Measurements from ENCODE around the gene HELB. TPM values are rescaled to one million over a fixed set of nuclear protein-coding genes. Genes with fewer than 3 reads are reported as not detected.
"Not testable (repeated sequence)": the region's sequence is repeated elsewhere in the genome, so short reads cannot be mapped to it uniquely, and the experiment has no call there.

Gene HELB
- total RNA-seq, 1 donor from 2014 or later: 9.0 TPM

DNA sequence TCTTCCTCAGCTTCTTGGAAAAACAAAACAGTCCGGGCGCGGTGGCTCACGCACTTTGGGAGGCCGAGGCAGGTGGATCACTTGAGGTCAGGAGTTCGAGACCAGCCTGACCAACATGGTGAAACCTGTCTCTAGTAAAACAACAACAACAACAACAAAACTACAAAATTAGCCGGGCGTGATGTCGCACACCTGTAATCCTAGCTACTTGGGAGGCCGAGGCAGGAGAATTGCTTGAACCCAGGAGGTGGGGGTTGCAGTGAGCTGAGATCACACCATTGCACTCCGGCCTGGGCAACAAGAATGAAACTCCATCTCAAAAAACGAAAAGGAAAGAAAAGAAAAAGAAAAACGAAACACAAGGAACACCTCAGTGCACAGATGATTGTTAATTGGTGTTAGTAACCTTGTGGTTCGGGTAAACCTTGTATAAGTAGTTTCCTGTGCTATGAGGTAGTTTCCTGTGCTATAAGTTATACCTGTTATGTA lies 1.1 kb downstream of the HELB start:
- not testable (repeated sequence) for DNase-seq

DNA sequence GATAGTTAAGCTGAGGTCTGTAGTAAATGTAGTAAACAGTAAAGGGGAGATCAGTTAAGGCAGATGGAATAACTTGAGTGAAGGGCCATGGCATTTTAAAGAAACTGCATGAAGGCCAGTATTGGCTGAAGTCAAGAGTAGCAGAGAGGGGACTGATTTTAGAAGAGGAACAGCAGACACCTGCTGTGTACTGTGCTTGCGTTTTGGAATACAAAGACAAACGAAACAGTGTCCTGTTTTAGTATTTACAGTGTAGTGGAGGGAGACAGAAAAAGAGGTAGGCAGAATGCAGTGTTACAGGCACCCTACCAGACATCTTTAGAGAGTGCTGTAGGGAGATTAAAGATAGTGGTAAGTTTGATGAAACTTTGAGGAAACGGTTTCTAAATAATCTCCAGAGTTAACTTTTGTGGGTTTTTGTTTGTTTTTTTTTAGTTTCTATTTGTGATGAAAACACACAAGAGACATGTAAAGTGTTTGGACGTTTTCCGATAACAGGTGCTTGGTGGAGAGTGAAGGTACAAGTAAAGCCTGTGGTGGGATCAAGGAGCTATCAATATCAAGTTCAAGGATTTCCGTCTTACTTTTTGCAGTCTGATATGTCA lies 2.1 kb downstream of the HELB start:
- no peak for DNase-seq

DNA sequence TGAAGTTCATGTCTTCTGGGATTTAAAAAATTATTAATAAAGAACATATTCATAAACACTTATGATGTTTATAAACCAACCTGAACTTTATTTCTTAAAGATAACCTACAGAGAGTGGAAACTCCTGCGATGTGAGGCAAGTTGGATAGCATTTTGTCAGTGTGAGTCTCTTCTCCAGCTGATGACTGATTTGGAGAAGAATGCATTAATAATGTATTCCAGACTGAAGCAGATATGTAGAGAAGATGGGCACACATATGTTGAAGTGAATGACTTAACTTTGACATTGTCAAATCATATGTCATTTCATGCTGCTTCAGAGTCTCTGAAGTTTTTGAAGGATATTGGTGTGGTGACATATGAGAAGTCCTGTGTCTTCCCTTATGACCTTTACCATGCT lies 7.3 kb downstream of the HELB start:
- no peak for DNase-seq

DNA sequence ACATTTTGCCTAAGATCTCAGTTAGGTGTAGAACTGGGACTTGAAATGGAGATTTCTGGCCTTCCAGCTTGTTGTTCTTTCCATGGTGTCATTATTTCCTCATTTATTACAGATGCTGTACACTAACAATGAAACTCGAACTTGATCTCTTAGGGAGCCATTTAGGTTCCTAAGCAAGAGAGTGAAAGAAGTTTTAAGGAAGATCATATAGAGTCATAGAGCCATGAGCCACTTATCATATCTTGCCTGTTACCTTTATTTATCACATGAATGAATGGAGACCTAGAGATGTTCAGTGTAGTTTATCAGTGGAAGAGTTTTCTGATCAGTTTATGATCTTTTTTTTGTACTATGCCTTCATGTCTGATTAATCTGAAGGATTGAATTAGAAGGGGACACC lies 9.9 kb downstream of the HELB start:
- no peak for DNase-seq

DNA sequence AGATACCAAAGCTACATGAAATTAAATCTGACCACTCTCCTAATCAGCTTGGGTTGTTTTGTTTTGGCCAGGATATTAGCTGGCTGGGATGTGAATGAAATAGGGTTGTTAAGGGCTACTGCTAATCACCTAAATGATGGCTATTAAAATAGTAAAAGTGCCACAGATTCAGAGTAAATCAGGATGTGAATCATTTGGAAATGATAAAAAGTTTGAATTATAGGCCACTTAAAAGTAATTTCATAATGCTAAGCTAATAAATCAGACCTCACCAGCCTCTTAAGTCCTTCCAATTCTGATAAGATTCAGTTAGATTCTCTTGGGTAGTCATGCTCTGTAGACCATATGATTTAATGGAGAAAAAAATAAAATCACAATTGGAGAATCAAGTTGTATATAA lies 12.0 kb downstream of the HELB start:
- no peak for DNase-seq

DNA sequence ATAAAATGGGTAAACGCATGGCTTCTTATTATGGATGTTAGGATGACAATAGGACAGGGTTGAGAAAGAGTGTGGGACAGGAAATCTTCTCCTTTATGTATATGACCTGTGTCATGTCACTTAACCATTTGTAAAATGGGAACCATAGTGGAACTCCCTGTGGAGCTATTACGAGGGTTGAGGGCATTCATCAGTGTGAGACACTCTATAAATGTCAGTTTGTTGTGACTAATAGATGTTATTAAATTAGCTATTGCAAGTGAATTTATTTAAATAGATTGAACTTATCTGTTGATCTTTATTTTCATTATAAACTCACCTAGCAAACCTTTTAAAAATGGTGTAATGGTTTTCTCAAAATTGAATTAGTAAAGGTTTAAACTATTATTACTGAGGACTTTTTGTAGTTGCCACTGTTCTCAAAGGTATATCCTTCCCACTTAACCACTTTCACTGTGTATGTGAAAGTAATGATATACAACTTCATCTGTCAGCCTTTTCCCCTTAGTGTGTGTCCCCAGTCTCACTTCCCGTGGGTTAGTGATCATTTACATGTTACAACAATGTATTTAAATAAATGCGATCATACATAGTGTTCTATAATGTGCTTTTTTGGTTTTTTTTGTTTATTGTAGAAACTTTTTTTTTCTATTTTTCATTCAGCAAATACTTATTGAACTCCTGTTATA lies 17.1 kb downstream of the HELB start:
- DNase-seq: no peak

DNA sequence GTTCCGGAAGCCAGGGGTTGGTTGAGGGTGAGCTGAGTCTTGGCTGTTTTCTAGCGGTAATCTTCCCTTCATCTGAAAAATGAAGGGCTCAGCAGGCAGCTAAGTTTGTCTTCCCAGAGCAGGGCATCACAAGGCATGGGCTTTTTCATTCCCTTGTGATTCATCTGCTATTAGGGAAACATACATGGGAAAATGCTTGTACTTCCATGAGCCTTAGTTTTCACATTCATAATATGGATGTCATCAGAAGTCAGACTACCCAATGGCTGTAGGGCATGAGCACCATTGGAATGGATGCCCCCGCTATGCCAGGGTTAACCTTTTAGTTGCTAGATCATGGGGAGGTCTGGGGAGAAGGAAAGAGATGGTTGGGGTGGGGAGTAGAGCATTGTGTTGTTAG lies 18.7 kb downstream of the HELB start:
- no peak for DNase-seq

DNA sequence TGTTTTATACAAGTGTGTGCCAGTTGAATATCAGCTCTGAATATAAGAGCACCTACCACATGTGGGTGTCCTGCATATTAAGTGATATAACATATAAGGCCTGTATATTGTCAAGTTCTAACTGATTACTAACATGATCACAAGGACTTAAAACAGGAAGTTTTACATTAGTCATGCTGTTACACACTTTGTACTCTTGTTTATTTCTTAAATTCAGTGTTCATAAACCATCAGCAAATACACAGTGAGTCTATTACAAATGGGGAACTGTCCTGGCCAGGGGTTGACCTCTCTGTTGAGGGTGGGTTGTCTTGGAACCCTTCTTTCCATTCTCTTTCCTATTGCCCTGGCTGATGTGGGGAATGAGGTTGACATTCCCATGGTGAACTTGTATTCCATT lies 19.1 kb downstream of the HELB start:
- no peak for DNase-seq

DNA sequence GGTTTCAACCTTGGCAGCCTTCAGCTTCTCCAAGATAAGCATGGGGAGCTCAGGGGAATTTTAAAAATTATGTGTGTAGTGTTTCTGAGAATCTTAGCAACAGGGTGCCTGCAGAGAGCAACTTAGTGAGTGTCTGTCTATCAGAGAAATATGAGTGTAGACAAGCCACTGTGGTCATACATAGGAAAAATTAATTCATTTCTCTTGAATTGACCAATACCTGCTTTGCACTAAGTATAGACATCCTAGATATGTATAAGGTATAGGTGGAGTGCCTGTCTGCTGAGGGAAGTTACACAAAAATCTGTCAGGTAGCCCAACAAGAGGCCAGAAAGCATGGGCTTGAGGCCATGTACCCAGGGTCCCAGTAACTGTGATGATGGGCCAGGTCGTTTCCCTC lies 20.7 kb downstream of the HELB start:
- DNase-seq: no peak

DNA sequence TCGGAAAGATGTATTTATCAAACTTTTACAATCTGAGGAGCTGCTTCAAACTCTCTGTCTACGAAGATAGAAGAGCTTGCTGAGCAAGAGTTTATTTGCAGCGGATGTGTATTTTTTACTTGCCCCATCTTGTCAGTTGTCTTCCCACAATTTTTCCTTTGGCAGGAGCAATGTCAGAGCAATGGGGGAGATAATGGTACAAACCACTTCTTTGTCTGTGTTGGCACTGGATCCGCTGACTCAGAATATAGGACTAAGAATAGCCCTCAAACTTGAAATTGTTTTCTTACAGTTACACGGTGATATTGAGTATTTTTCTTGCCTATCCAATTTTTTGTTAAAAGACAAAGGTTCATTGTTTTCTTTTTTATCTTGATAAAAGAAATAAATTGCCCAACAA lies 27.6 kb downstream of the HELB start:
- DNase-seq: no peak

DNA sequence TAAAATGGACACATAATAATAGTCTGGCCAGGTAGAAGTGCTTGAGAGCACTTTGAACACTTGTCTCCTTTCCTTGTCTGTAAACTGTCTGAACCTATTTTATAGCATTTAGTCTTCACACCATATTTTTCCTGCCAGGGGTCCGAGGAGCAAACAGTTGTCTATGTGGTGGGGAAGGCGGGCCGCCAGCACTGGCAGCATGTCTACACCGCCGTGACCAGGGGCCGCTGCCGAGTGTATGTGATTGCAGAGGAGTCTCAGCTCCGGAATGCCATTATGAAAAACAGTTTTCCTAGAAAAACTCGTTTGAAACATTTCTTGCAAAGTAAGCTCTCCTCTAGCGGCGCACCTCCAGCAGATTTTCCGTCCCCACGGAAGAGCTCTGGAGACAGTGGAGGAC lies 28.7 kb downstream of the HELB start:
- no peak for DNase-seq

DNA sequence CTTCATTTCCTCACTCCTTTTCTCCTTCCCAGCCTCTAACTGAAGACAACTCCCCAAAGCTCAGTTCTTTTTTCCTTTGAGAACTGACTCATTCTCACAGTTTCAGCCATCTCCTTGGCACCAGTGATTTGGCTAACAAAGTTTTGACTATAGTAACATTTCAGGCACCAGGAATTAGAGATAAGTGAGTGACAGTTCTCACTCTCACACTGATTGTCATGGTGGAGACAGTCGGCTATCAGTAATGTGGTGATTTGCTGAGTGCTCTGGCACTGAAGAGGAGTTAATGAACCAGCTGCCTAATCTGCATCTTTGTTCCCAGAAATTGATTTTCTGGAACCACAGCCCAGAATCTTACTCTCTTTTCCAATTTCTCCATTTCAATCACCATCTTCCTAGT lies 29.5 kb downstream of the HELB start:
- no peak for DNase-seq

DNA sequence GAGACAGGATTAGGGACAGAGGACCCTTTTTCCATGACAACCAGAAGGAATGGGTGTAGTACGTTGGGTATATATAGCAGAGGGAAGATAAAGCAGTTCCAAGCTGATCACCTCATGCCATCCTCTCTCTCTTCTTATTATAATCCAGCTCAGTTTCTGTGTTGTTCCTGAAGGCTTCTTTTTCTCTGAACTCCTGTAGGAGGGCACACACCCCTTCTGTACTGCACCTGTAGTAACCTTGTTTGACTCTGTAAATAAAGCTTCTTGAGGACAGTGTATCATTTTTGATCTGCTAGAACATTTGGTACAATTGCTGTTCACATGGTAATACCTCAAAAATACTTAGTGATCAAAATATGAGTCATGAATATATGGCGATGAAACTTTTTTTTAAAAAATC lies 33.5 kb downstream of the HELB start:
- DNase-seq: no peak

DNA sequence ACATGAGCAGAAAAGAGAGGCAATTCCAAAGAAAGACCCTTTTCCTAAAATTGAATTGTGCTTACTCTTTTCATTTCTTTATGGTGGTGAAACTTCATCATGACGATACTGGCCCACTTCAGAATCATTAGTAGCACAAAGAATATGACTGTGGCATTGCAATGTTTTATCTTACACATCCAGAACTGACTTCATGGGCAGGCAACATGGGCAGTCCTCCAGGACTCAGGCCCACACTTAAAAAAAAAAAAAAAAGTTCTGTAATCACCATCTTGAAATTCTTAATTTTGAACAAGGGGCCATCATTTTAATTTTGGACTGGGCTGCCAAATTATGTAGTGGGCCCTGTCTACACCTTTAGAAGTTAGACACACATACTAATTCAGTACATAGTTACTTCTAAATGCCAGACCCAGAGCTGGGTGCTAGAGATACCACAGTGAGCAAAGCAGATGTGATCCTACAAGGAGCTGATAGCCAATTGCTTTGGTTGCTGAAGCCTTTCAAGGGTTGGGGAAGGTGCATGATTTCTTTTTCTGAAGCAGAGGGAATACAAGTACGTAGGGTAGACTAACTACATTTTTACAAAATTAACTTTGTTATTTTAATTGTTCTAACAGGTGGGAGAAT lies 35.2 kb downstream of the HELB start:
- no peak for DNase-seq

DNA sequence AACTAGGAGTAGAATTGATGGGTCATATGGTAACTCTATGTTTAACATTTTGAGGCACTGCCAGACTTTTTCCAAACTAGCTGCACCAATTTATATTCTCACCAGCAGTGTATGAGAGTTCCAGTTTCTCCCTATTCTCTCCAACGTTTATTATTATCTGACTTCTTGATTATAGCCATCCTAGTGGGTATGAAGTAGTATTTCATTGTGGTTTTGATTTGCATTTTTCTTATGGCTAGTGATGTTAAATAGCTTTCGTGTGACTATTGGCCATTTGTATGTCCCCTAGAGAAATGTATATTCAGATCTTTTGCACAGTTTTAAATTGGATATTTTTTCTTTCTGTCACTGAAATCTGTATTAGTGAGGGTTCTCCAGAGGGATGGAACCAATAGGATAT lies 37.8 kb downstream of the HELB start:
- no peak for DNase-seq

DNA sequence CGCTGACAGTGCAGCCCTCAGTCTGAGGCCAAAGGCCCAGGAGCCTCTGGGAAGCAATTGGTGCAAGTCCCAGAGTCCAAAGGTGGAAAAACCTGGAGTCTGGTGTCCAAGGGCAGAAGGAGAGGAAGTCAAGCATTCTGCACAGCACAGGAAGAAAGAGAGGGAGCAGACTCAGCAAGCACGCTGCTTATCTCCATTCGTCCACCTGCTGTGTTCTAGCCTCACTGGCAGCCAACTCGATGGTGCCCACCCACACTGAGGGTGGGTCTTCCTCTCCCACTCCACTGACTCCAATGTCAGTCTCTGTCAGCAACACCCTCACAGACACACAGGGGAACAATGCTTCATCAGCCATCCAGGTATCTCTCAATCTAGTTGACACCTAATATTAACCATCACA lies 38.8 kb downstream of the HELB start:
- DNase-seq: no peak

DNA sequence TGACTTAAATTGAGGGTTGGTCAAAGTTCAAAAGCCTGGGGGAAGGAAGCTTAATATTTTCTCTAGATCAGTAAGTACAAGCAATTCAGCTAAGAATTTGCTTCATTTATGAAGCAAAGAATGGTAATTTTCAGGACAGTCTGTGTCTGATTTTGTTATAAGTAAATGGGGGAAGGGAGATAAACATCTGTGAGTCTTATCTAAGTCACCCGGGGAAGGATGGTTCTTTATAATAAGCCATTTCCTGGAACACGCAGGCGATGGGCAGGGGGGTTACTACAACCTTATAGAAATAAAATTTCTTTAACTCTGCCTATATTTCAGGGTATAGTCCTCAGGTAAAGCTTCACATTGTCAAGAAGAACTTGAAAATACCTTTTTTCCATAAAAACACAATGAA lies 42.9 kb downstream of the HELB start:
- no peak for DNase-seq

DNA sequence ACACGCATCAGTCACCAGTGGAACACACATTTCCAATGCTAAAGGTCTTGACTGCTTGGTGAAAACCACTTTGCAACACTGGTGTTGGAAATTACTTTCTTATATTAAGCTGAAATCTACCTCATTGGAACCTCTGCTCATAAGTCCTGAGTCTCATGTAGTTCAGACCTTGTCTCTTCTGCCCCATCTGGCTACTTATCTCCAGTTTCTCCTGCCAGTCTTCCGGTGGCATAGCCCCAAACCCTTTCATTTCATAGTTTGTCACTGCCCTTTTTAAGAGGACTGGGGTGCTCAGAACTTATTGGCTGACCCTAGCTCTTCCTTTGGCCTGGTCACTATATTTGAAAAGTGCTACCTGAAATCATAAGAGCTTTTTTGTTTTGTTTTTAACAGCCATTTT lies 43.7 kb downstream of the HELB start:
- no peak for DNase-seq

DNA sequence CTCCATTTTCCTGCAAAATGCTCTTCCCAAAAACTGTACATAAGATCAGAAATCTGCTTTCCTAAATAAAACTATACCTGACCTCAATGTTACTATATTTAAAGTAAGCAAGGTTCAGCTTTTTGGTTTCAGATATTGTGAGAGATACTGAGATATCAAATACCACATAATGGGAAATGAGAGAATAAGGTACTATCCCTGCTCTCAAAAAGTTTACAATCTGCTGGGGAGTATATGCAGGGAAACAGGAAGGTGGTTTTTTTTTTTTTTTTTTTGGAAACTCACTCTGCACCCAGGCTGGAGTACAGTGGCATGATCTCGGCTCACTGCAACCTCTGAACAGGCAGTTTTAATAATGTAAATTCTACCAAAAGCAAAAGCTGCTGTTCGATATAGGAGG lies 49.0 kb downstream of the HELB start:
- no peak for DNase-seq

DNA sequence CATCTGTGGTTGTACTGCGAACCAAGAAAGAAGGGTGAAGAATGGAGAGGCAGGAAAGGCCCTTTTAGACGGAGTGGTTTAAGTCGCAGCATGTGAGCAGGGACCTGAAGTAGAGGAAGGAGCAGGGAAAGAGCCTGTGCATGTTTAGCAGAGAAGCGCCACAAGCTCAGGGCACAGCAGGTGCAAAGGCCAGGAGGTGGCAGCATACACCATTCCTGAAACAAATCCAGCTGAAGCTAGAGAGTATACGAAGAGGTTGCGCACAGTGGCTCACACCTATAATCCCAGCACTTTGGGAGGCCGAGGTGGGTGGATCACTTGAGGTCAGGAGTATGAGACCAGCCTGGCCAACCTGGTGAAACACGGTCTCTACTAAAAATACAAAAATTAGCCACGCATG lies 49.9 kb downstream of the HELB start:
- no peak for DNase-seq

DNA sequence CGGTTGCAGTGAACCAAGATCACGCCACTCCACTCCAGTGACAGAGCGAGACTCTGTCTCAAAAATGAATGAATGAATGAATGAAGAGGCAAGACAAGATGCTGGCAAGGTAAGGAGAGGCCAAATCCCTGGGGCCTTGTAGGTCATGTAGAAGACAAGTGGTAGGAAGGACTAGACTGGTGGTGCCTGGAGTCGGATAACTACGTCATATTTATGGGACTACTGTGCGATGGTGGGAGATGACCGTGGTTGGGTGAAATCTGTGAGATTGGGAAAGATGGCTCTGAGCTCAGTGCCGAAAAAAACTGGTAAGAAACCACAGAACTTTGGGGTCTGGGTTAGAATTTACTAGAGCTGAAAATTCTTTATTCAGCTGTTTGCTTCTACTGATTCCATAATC lies 50.6 kb downstream of the HELB start:
- no peak for DNase-seq

DNA sequence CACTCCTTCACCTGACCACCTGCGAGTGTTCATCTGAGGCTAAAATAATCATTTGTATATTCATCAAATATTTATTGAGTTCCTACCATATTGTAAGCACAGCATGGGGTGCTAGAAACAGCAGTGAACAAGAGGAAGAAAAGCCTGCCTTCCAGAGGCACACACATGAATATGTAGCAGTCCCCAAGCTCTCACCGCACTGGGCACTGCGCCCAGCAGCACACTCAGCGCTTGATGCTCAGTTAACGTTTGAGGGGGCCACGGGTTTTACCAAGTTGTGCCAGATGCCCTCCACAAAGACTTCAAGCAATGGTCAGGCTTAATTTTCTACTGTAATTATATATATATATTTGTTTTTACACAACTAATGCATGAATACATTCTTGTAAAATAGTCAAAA lies 52.0 kb downstream of the HELB start:
- no peak for DNase-seq

DNA sequence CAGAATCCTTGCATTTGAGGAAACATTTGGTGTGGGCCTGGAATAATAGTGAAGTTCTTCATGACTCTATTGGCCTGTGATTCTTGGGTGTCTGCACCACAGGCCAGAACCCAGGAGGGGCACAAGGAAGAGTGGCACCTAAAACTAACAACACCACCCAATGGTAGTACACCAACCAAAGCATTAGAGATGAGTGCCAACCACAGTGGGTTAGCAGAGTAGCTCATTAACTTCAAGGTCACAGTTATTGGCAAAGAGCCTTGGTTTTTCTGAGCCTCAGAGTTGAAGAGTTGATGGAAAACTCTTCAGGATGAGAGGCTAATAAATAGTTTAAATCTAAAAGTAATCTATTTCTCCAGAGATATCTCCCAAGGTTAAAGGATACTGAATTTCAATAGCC lies 57.0 kb downstream of the HELB start:
- DNase-seq: no peak

DNA sequence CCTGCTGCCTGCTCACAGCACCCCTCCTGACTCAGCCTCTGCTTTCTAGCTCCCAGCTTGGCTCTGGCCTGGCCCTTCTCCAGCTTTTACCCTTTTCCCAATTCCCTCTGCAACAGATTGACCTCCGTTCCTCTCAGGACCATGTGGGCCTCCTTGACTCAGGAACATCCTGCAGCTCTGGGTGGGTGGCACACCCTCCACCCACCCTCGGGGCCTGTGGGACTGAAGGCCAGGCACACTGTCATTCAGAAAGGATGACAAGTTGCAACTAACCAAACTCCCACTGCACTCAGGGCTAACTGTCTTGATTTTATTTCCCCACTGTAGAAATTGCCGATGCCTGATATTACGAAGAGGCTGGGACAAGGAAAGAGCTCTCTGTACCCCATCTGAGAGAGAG lies 59.4 kb downstream of the HELB start:
- DNase-seq: no peak
